Stimulated activated CD4-positive, alpha-beta T cell treated with anti-CD3 and anti-CD28 coated beads, TNF-alpha, amount 100 ng/mL, for 48 hours (primary cell): ENCODE results near the gene TMEM154.

Source experiments
- DNase-seq, 3 donors: peaks; one replicate each; pipeline ENCODE4 v3.0.0-alpha.2; 2020; ENCODE audit warnings: low read depth in 3 of 3

The TMEM154 gene

DNA sequence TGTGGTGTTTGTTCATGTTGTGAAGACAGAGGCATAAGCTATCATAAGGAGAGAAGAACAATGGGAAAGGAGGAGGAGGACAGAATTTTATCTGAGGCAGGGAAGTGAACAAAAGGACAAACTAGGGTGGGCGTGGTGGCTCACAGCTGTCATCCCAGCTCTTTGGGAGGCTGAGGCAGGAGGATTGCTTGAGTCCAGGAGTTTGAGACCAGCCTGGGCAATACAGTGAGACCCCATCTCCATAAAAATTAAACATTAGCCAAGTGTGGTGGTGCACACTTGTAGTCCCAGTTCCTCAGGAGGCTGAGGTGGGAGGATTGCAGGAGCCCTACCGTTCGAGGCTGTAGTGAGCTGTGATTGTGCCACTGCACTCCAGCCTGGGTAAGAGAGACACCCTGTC lies 49.9 kb downstream of the TMEM154 start:
- no peak for DNase-seq

DNA sequence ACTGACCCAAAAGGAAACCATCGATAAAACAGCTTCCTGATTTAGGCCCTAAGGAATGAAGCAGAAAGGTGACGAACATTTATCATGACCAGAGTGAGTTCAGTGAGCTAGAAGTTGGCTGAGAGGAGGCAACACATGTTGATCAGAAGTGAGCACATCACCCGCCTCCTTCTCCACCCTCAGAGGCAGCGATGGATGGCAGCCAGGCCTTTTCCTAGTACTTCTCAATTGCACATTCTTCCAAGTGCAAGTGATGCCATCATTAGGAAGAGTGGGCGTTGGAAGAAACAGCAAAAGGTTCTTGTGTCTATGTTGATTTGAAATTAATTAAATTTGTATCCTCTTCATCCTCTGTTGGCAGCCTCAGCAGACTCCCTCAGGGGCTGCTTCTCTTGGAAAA lies 51.7 kb downstream of the TMEM154 start:
- DNase-seq, result no peak

DNA sequence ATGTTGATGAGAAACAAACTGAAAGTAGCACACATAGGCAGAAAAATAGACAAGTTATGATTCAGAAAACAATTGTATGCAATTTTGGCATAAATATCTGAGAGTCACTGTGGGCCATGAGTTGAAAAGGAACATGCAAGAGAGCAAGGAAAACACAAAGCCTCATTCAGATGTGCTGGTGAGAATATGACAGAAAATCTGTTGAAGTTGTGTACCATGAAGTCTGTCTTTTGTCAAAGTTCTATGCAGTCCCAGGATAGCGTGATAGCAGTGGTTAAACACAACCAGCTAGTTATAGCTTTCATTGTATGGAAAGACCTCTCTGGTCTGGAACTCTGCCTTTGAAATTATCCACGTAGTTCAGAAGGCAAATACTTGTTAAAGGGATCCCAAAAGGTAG lies 53.0 kb downstream of the TMEM154 start:
- no peak for DNase-seq

DNA sequence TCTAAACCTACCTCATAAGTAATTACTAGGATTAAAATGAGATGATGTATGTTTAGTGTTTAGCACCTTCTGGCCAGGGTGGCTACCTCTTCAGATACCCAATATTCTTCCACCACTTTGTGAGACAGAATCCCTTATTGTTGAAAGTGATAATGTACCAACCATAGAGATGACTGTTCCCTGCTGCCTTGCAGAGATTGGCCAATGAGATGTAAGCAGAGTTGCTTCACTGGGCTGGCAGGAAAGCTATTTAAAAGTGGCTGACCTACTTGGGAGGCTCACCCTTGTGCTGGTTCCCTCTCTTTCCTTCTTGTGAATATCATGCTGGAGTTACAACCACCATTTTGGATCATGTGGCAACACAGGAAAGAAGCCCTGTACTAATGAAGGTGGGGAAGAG lies 58.9 kb downstream of the TMEM154 start:
- no peak for DNase-seq

DNA sequence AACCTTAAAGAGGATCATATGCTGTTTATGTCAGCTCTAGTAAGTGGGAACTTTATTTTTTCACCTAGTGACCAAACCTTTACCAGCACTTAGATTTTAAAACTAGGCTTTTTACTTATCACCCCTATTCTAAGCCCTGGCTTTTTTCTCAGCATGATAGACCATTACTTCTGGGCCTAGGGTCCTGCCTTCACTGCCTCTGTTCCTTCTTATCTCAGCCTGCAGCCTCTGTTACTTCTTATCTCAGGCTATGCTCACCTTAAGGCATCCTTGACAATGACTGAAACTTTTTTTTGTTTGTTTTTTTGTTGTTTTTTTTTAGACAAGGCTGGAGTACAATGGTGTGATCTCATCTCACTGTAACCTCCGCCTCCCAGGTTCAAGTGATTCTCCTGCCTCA lies 59.6 kb downstream of the TMEM154 start:
- no peak for DNase-seq

DNA sequence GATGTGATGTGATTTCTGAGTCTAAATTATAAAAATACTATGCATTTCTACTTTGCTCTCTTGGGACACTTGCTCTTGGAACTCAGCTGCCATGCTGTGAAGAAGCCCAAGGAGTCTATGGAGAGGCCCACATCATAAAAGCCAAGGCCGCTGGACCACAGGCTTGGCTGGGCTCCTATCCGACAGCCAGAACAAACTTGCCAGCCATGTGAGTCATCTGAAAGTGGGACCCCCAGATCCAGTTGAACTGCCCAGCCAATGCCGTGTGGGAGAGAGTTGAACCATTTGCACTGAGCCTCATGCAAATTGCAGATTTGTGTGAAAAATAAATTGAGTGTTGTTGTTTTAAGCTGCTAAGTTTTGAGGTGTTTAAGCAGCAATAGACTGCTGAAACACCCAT lies 60.2 kb downstream of the TMEM154 start:
- DNase-seq, result no peak

DNA sequence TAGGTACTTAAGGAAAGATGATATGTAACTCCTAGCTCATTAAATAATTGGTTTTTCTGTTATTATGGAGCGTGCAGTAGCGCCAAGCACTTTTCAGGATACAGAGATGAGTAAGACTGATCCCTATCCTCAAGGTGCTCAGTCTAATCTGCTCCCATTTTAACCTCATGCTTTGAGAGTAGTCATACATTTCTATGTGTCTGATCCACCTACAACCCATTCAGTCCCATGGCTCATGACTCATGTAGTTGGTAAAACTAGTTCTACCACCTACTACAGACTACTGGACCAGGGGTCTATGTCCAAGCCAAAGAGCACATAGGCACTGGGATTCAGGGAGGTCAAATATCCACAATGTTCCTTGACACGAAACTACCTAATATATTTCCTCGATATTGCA lies 60.8 kb downstream of the TMEM154 start:
- no peak for DNase-seq

DNA sequence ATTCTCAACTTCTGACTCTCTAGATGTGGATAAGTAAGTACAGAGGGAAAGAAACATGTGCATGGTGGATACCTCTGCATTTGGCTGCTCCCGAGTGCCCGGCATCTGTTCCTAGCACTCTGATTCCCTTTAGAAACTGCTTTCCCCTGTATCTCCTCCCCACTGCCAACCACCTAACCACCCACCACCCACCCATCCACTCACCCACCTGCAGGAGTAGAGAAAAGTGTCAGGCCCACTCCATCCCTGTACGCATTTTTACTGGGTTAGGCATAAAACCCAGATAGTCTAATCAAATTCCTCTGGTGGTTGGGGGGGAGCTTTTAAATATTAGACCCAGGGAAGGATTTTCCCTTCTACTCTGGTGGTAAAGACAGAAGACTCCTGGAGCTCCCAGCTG lies 63.0 kb downstream of the TMEM154 start:
- no peak for DNase-seq

DNA sequence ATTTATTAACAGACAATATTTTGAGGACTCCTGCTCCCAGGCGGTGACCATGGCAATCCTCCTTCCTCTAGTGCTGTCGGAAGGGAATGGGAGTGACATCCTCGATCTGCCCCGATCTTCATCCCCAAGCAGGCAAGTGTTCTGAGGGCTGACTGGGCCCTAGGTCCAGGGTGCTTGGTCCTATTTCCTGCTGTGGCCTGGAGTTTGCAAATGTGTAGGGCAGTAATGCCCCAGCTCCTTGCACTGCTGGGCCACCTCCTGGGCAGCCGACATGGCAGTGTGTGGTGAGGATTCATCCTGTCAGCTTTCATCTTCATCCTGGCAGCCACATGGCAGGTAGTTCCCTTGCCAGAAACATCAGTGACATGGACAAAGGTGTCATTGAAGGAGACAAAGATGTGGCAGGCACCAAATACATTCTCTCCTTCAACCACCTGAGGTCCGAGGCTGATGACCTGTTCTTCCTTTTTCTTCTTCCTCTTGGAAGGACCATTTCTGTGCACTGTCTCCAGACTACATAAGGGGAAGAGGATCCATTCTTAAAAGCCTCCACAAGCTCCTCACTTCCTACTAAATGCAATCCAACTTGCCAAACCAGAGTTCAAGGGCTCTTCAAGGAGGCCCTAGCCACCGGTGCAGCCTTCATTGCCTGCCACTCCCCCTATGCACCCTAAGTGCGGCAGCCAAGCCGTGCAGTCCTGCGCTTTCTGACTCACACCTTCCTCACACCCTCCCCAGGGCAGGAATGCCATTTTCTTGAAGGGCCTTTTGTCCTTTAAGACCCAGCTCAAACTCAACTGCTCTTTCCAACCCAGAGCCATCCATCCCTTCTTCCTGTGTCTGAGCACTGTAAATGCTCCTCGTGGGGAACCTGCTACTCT lies 65.7 kb downstream of the TMEM154 start:
- no peak for DNase-seq

DNA sequence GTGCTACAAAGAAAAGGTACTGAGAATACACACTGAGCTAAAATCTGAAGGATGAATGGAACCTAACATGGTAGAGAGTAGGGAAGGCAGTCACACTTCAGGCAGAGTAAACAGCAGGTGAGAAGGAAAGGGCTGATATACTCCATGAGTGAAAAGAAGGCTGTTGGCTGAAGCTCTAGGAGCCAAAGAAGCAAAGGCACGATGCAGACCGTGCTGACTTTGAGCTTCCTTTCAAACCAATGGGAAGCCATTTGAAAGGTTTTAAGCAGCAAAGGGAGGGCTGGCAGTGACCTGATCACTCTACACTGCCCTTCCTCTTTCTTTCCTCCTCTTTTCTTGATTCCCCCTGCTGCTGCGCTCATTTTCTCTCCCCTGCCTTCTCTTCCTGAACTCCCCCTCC lies 66.4 kb downstream of the TMEM154 start:
- DNase-seq, result no peak

DNA sequence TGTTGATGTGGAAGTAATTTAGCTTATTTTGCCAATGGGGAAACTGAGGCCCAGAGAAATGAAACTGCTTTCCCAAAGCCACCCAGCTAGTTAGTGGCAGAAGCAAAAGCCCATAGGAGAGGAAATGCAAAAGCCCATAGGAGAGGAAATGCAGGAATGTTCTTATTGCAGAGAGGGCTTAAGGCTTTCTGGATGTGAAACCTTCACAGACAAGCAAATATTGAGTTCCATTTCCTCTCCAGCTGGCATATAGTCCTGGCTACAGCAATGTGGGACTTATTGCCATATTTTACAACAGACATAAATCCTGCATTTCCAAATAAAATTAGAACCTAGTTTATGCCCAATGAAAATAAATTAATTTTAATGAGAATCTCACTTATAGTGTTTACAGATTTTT lies 69.7 kb downstream of the TMEM154 start:
- no peak for DNase-seq

DNA sequence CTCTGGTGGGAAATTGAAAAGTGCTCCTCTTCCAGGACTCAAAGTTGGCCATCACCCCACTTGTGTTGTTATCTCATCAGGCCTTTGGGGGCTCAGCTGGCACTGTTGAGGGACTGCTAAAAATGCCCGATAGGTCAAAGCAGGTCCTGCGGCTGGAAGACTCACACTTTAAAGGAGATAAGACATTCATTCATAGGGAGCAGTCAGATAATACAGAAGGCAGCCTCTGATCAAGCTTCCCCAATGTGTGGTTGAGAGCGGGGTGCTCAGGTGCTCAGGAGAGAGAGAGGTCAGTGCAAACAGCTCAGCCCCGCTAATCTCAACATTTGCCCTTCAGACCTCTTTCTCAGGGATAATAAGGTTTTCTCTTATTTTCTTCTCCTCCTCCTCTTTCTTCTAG lies 70.3 kb downstream of the TMEM154 start:
- DNase-seq, result no peak

DNA sequence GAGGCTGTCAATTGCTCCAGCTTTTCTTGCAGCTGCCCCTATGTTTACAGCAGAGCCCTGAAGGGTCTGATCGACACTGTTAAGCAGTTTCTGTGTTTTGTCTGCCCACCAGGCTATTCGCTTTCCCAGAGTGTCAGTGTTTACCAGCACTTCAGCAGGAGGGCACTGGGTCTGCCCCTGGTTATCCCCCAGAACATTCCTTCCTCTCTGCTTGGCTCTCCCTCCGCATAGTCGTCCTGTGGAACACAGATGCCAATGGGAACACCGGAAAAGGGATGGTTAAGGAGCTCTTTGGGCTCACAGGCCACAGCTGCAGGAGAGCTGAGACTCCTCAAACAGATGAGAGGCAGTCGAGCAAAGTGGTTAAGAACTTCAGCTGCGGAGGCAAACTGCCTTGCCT lies 72.6 kb downstream of the TMEM154 start:
- DNase-seq, result no peak

DNA sequence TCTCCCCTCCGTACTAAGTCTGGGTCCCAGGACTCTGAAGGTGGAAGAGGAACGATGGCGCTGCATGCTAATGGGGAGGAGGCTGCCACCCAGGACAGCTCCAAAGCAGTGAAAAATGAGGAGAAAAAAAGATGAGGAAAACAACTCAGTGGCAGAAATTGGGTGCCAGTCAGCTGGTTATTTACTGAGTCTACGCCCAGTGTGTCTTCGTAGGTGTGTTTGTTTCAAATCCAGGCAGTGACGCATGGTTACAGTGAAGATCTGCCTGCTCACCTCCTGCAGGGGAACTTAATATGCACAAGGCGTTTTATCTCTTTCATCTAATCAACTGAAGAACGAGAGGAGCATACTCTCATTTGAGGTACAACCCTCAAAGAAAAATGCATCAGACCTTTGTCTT lies 73.0 kb downstream of the TMEM154 start:
- DNase-seq, result no peak

DNA sequence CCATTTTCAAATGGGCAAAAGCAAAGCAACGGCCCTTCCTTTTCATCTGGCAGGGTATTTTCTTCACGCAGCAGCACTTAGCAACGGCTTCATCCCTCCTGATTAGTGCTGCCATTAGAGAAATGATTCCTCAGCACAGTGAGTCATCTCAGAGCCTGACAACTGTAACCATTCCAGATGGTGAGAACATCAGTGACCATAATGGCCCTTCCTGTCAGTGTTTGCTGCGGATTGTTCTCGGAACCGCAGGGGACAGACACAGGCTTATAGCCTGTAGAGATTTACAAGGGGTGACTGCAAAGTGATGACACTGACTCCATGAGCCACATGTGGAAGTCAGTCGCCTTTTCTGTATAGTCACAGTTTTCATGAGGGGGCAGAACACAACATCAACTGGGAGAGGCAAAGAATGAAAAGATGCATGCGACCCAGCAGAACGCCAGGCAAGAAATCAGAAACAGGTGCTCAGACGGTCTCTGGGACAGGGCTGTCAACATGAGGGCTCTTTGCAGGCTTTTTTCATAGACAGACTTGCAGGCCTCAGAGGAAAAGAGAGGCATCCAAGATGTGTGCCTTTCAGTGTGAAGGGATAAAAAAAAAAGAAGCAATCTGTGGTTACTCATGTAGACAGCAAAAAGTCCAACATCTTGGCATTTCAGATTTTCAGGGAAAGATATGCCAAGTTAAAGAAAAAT lies 74.0 kb downstream of the TMEM154 start:
- no peak for DNase-seq

DNA sequence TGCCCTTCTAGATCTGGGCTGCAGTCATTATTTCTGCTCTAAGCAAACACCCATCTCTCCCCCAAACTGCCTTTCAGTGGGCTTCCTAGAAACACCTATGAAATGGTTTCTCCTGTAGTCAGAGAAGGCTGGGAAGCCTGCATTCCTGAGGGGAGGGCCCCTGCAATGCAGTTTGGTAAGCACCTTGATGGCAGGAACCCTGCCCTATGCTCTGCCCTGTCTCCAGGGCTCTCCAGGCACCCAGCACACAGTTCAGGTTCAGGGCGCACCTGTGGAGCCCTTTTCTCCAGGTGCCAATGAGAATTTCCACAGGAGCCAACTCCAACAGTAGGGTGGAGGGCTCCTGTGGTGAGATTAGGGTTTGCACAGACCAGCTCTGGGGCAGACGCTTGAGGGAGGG lies 74.8 kb downstream of the TMEM154 start:
- no peak for DNase-seq

DNA sequence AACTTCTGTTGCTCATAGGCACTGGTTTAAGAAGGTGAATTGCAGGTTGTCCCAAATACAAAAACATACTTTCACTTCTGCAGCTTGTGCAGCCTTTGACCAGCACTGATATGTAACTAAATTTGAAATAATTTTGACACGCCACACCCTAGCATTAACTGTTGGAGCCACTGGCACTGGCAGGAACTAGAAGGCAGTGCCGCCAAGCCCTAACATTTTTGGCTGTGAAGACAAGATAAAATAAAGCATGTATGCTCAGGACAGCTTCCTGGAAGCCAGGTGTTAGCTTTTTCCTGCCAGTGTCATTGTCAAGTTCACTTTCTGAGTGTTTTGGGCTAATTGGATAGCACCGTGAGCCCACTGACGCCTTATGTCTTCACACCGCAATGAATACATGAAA lies 78.6 kb downstream of the TMEM154 start:
- no peak for DNase-seq

DNA sequence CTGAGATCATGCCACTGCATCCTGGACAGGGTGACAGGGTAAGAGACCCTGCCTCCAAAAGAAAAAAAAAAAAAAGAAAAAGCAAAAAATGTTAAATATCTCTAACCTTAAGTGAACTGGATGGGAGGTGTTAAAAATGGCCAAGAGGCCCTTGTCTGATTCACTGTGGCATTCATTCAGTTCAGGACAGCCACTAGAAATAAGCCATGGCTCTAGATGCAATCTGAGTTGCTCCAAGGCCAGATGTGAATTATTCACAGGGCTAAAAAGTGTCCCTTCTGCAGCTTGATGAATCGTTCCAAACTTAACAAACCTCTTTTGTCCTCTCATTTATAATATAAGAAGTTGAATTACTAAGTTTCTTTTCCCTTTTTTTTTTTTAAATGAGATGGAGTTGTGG lies 80.2 kb downstream of the TMEM154 start:
- DNase-seq, result no peak

DNA sequence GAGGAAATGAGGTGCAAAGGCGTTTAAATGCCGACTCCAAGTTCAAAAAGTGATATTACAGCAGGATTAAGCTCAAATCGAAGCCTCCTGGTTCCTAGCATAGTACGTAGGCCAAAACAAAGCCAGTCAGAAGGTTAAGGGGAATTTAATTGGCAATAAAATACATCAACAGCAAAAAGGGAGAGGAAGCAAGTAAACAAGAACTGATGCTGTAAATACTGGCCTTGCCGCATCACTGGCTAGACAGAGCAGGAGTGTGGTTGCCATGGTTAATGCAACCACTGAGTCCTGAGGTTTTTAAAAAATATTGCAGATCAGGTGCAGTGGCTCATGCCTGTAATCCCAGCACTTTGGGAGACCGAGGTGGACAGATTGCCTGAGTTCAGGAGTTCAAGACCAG lies 80.7 kb downstream of the TMEM154 start:
- DNase-seq, result no peak

DNA sequence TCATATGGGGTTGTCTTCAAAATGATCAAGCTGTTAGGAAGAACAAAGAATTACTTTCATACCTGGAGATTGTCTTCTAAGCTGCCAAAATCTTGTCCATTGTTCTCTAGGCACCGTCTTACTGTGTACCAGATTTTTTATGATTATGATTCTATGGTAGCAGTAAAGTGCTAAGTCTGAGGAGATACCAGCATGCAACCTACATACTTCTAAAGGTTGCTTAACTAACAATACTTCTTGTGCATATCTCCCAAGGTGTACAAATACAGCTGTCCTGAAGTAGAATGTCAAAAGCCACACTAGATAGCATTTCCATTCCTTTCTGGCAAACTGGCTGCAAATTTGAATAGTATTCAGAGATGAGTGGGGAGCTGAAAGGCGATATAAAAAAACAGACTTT lies 81.3 kb downstream of the TMEM154 start:
- DNase-seq, result no peak

DNA sequence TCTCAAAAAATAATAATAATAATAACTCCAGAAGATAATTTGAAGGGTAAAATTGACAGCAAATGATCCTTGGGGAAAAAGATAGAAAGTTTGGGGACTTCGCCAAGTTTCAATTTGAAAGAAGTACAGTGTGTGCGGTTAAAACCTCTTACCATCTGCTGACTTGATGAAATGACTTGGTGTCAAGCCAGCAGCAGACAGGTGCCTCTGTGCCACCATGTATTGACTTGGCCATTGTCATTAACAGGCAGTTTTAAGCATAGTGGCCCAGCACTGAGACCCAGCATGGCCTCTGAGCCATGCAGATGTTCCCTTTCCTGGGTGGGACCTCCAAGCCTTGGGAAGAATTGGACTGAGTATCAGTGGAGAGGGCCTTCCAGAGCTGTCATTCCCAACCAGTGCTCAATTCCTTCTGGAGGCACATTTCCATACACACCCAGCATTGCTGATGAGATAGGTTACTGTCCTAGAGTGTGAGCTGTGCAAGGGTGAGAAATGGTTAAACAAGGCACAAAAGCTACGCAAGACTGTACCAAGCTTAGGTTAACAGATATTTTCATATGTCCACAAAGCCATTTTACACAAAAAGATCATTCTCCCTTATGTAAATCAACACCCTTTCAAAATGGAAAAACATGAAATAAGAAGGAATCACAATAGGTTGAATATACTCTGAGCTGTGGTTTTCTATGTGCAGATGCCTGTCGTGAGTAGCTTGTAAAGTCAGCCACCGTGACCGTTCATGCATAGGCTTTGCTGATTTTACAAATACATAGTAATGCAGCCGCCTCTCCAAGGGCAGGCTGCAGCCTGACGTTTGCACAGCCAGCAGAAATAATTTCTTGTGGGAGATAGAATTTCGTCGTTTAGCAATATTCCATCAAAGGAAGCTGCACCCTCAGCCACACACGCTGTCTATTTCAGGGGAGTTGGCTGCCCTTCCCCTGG lies 84.5 kb downstream of the TMEM154 start:
- no peak for DNase-seq

DNA sequence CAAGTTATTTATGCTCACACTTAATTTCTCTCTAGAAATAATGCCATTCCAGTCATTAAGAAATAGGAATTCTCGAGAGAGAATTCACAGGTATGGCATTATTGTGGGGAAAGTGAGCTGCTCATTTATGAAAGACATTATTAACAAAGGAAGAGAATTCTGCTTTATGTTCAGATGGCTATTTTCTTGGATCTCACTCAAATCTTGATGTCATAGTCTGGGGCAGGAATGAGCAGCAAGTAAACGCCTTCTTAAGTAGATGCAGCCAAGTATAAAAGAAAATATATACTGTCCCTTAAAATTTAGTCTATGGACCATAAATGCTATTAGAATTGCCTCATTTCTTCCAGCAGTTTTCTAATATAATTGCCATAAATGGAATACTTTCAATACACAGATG lies 85.7 kb downstream of the TMEM154 start:
- no peak for DNase-seq
